ENCODE results near the gene MIGA1. TPM values are rescaled to one million over a fixed set of nuclear protein-coding genes. Genes with fewer than 3 reads are reported as not detected.

The MIGA1 gene
- total RNA-seq, 1 donor from 2014 or later, result 13.0 TPM

- no peak for TF ChIP-seq CTCF (IDR thresholded peaks at IDR 0.05)
These were observed 21.8 kb upstream of the MIGA1 start for GRCh38 chr1:77757603-77758002.

GRCh38 chr1:77759071-77760028, 20.1 kb upstream of the MIGA1 start, which contains the start of gene USP33:
TSS of gene USP33 (minus strand) at chr1:77759852. CDS start at chr1:77741697, 18,155 bp downstream.
- TF ChIP-seq CTCF (IDR thresholded peaks at IDR 0.05), result no peak
- ATAC-seq (ENCODE audit: low read depth) (peak; percentile 97), DNase-seq (peak; percentile 95)
- intact Hi-C loops (cut with micrococcal nuclease), result loop anchor here (1.0 to 5.0 kb wide), 6 partner anchors 20 to 1972 kb away; partner anchors contain the start of genes DNAJB4, FUBP1, MIGA1 and PIGK
- no peaks in the 10 kb centered on the region for H3K9me3 Mint-ChIP-seq
- ChIA-PET CTCF (no interaction called here), POLR2A (interaction anchor here (0.6 to 1.5 kb wide), 4 partner anchors 21 to 245 kb away, joined by 3 to 8 read pairs (median 3); partner anchors contain the start of genes DNAJB4, FUBP1, MIGA1 and ZZZ3)
- peaks cover 3% of the 10 kb centered on the region for H3K36me3 Mint-ChIP-seq (ENCODE audit: low read depth)
- peak within 1 kb of the TSS; percentile 87 for H3K27ac Mint-ChIP-seq
- peaks cover 32% of the 10 kb centered on the region for H3K4me1 Mint-ChIP-seq
- H3K4me3 Mint-ChIP-seq, result peak within 1 kb of the TSS; percentile 93
- H3K27me3 Mint-ChIP-seq, result peaks cover 2% of the 10 kb centered on the region

More at GRCh38 chr1:77757603-77758002, 21.8 kb upstream of the MIGA1 start:
- Mint-ChIP-seq H3K27ac (no peak overlapping the region), H3K9me3 (no peaks in the 10 kb centered on the region), H3K27me3 (peaks cover 2% of the 10 kb centered on the region), H3K36me3 (ENCODE audit: low read depth) (peaks cover 3% of the 10 kb centered on the region), H3K4me3 (peak overlapping the region; percentile 48), H3K4me1 (peaks cover 34% of the 10 kb centered on the region)
- intact Hi-C loops (cut with micrococcal nuclease), result loop anchor here (5.0 kb wide), 2 partner anchors 540 to 1970 kb away; partner anchors contain the start of genes PIGK and RABGGTB
- ATAC-seq (ENCODE audit: low read depth) (no peak), DNase-seq (no peak)
- POLR2A ChIA-PET, result interaction anchor here (1.3 kb wide), 1 partner anchor 22 kb away, joined by 5 read pairs; the partner anchor contains the start of gene MIGA1
- CTCF ChIA-PET, result no interaction called here

- ChIA-PET CTCF (interaction anchor here (0.6 kb wide), 1 partner anchor 11 kb away, joined by 3 read pairs; no protein-coding TSS in a partner anchor), POLR2A (no interaction called here)
- H3K27me3 Mint-ChIP-seq, result peaks cover 6% of the 10 kb centered on the region
- peaks cover 18% of the 10 kb centered on the region for H3K4me1 Mint-ChIP-seq
- DNase-seq (no peak), ATAC-seq (ENCODE audit: low read depth) (no peak)
- H3K27ac Mint-ChIP-seq, result no peak overlapping the region
- peaks cover 3% of the 10 kb centered on the region for H3K36me3 Mint-ChIP-seq (ENCODE audit: low read depth)
- H3K4me3 Mint-ChIP-seq, result no peak overlapping the region
- no peak for TF ChIP-seq CTCF (IDR thresholded peaks at IDR 0.05)
- no peaks in the 10 kb centered on the region for H3K9me3 Mint-ChIP-seq
- intact Hi-C loops (cut with micrococcal nuclease), result no loop called here
These were observed 17.4 kb upstream of the MIGA1 start for GRCh38 chr1:77762072-77762476.

- Mint-ChIP-seq H3K36me3 (ENCODE audit: low read depth) (no peaks in the 10 kb centered on the region), H3K4me3 (no peak overlapping the region), H3K27ac (no peak overlapping the region), H3K4me1 (peaks cover 13% of the 10 kb centered on the region), H3K27me3 (peaks cover 12% of the 10 kb centered on the region), H3K9me3 (no peaks in the 10 kb centered on the region)
- ATAC-seq (ENCODE audit: low read depth), result no peak
- ChIA-PET POLR2A (no interaction called here), CTCF (no interaction called here)
- intact Hi-C loops (cut with micrococcal nuclease), result no loop called here
- no peak for TF ChIP-seq CTCF (IDR thresholded peaks at IDR 0.05)
- DNase-seq, result no peak
These were observed 11.4 kb upstream of the MIGA1 start for GRCh38 chr1:77768006-77768405.

Data from activated B cell treated with CpG ODN at 0.5 μM for 24 hours (primary cell).